Activated CD4-positive, alpha-beta T cell treated with anti-CD3 and anti-CD28 coated beads, Interleukin-2, amount 10 ng/mL, durations not matched to agents 24 days and 14 days (primary cell): ENCODE results near the gene LAX1. TPM values are rescaled to one million over a fixed set of nuclear protein-coding genes. Genes with fewer than 3 reads are reported as not detected.

Experiments
- DNase-seq: peaks from one replicate; pipeline ENCODE4 v3.0.0; 2022
- H3K27ac Mint-ChIP-seq: one replicate; pipeline ENCODE4 v1.8.0; 2022; ENCODE audit warnings: mild to moderate bottlenecking, mixed read lengths
- H3K27me3 Mint-ChIP-seq: one replicate; pipeline ENCODE4 v1.8.0; 2022; ENCODE audit warnings: mixed read lengths
- H3K36me3 Mint-ChIP-seq: one replicate; pipeline ENCODE4 v1.8.0; 2022; ENCODE audit warnings: low read depth, mild to moderate bottlenecking, mixed read lengths
- H3K4me1 Mint-ChIP-seq: one replicate; pipeline ENCODE4 v1.8.0; 2021; ENCODE audit warnings: mixed read lengths
- H3K4me3 Mint-ChIP-seq: one replicate; pipeline ENCODE4 v1.8.0; 2022; ENCODE audit warnings: mild to moderate bottlenecking, moderate library complexity, mixed read lengths
- H3K9me3 Mint-ChIP-seq: one replicate; pipeline ENCODE4 v1.8.0; 2021; ENCODE audit warnings: mixed read lengths
- intact Hi-C: fragments of 100-400 bp; cut with micrococcal nuclease; formaldehyde crosslinking; loops from one replicate; pipeline ENCODE4 v1.15.1; 2023
- total RNA-seq: library from RNA; stranded (reverse); gene quantifications from 2 replicates; pipeline ENCODE4 v1.2.3, GENCODE V29; 2022

The LAX1 gene
- total RNA-seq, 1 donor from 2014 or later: 15.1 TPM

GRCh38 chr1:203799971-203800370 is 35.0 kb downstream of the LAX1 start:
- intact Hi-C loops: loop anchor here (5.0 to 10.0 kb wide), 4 partner anchors 37 to 288 kb away; partner anchors contain the start of gene ATP2B4
- Mint-ChIP-seq H3K9me3 (no peaks in the 10 kb centered on the region), H3K36me3 (peaks cover 67% of the 10 kb centered on the region), H3K4me1 (peaks cover 48% of the 10 kb centered on the region), H3K4me3 (peak overlapping the region; percentile 15), H3K27me3 (no peaks in the 10 kb centered on the region), H3K27ac (no peak overlapping the region)
- DNase-seq: no peak

- H3K36me3 Mint-ChIP-seq: peaks cover 50% of the 10 kb centered on the region
- H3K27me3 Mint-ChIP-seq: no peaks in the 10 kb centered on the region
- H3K4me1 Mint-ChIP-seq: peaks cover 18% of the 10 kb centered on the region
- intact Hi-C loops: no loop called here
- DNase-seq: no peak
- H3K4me3 Mint-ChIP-seq: no peak overlapping the region
- H3K27ac Mint-ChIP-seq: no peak overlapping the region
- H3K9me3 Mint-ChIP-seq: no peaks in the 10 kb centered on the region
Observed at GRCh38 chr1:203805689-203806088, 40.7 kb downstream of the LAX1 start.

- Mint-ChIP-seq H3K27me3 (no peaks in the 10 kb centered on the region), H3K27ac (no peak overlapping the region), H3K36me3 (peaks cover 51% of the 10 kb centered on the region), H3K9me3 (no peaks in the 10 kb centered on the region), H3K4me3 (no peak overlapping the region), H3K4me1 (peaks cover 17% of the 10 kb centered on the region)
- no peak for DNase-seq
- intact Hi-C loops: no loop called here
Observed at GRCh38 chr1:203807196-203807595, 42.2 kb downstream of the LAX1 start.

- no peak for DNase-seq
- Mint-ChIP-seq H3K36me3 (peaks cover 47% of the 10 kb centered on the region), H3K4me1 (peaks cover 16% of the 10 kb centered on the region), H3K27me3 (no peaks in the 10 kb centered on the region), H3K9me3 (no peaks in the 10 kb centered on the region), H3K27ac (peak overlapping the region; percentile 35), H3K4me3 (no peak overlapping the region)
- intact Hi-C loops: no loop called here
Observed at GRCh38 chr1:203813581-203814341, 48.8 kb downstream of the LAX1 start.

GRCh38 chr1:203818399-203818798 is 53.4 kb downstream of the LAX1 start:
- DNase-seq: no peak
- Mint-ChIP-seq H3K9me3 (no peaks in the 10 kb centered on the region), H3K27me3 (no peaks in the 10 kb centered on the region), H3K4me1 (peaks cover 10% of the 10 kb centered on the region), H3K36me3 (peaks cover 57% of the 10 kb centered on the region), H3K27ac (no peak overlapping the region), H3K4me3 (no peak overlapping the region)
- intact Hi-C loops: no loop called here

- Mint-ChIP-seq H3K9me3 (no peaks in the 10 kb centered on the region), H3K4me3 (no peak overlapping the region), H3K4me1 (peaks cover 12% of the 10 kb centered on the region), H3K36me3 (peaks cover 59% of the 10 kb centered on the region), H3K27ac (no peak overlapping the region), H3K27me3 (no peaks in the 10 kb centered on the region)
- intact Hi-C loops: no loop called here
- no peak for DNase-seq
Observed at GRCh38 chr1:203823306-203823705, 58.3 kb downstream of the LAX1 start.

Other genes with a start within 250 kb of the LAX1 start
- gene ATP2B4, start 138.4 kb upstream of the LAX1 start, total RNA-seq: 32.7 and 33.5 TPM in 2 replicates
- gene ZBED6, start 30.4 kb downstream of the LAX1 start, total RNA-seq: 19.1 and 21.1 TPM in 2 replicates
- gene ZC3H11A, start 30.4 kb downstream of the LAX1 start, total RNA-seq: 82.1 and 83.9 TPM in 2 replicates
- 292 and 302 TPM in 2 replicates for gene SNRPE, start 96.4 kb downstream of the LAX1 start, total RNA-seq